Measurements from ENCODE around the gene MROH2A. TPM values are rescaled to one million over a fixed set of nuclear protein-coding genes. Genes with fewer than 3 reads are reported as not detected.

Gene MROH2A
- total RNA-seq, 3 donors from 2014 or later (not counting 1 experiment from before 2014, with no cell fraction given), result not detected

- H3K4me1 Mint-ChIP-seq, result peaks cover 18 to 24% of the 10 kb centered on the region in 2 donors
- DNase-seq (peak; percentile 45 to 68), ATAC-seq (peak in 1 of 3 donors; percentile 53)
- no peaks in the 10 kb centered on the region for H3K36me3 Mint-ChIP-seq
- no peak overlapping the region for H3K4me3 ChIP-seq (ENCODE audit: low read length)
- peaks cover 19% of the 10 kb centered on the region for H3K4me1 ChIP-seq (ENCODE audit: control insufficient read depth, insufficient read depth, low read length)
- no peak overlapping the region for H3K4me3 Mint-ChIP-seq
- no peaks in the 10 kb centered on the region for H3K27me3 ChIP-seq (ENCODE audit: control insufficient read depth, insufficient read depth, low read length)
- no peaks in the 10 kb centered on the region for H3K9me3 ChIP-seq (ENCODE audit: control insufficient read depth, insufficient read depth, low read length)
- H3K27ac Mint-ChIP-seq, result no peak overlapping the region
- WGBS (ENCODE audit: insufficient coverage), result 25% methylated on average over 9 of the region's 9 CpGs
- H3K36me3 ChIP-seq (ENCODE audit: control insufficient read depth, insufficient read depth, low read length), result no peaks in the 10 kb centered on the region
- intact Hi-C loops (cut with micrococcal nuclease), result loop anchor here (5.0 kb wide), 1 partner anchor 645 kb away; no protein-coding TSS in a partner anchor
- no peaks in the 10 kb centered on the region for H3K9me3 Mint-ChIP-seq
- TF ChIP-seq CTCF (IDR thresholded peaks at IDR 0.05), result peak; percentile 83
- no peak overlapping the region for H3K27ac ChIP-seq (ENCODE audit: low read length)
- H3K27me3 Mint-ChIP-seq (ENCODE audit: low read depth in 2 of 2), result peaks cover 0 to 7% of the 10 kb centered on the region in 2 donors
These were observed 79.5 kb downstream of the MROH2A start for GRCh38 chr2:233857511-233858141.

GRCh38 chr2:233858331-233858730 lies 80.2 kb downstream of the MROH2A start:
- H3K36me3 ChIP-seq (ENCODE audit: control insufficient read depth, insufficient read depth, low read length), result no peaks in the 10 kb centered on the region
- DNase-seq (no peak), ATAC-seq (no peak)
- H3K27me3 ChIP-seq (ENCODE audit: control insufficient read depth, insufficient read depth, low read length), result no peaks in the 10 kb centered on the region
- Mint-ChIP-seq H3K9me3 (no peaks in the 10 kb centered on the region), H3K27ac (no peak overlapping the region), H3K27me3 (ENCODE audit: low read depth in 2 of 2) (peaks cover 0 to 7% of the 10 kb centered on the region in 2 donors), H3K4me3 (no peak overlapping the region), H3K4me1 (peaks cover 13 to 23% of the 10 kb centered on the region in 2 donors), H3K36me3 (no peaks in the 10 kb centered on the region)
- peaks cover 17% of the 10 kb centered on the region for H3K4me1 ChIP-seq (ENCODE audit: control insufficient read depth, insufficient read depth, low read length)
- intact Hi-C loops (cut with micrococcal nuclease), result loop anchor here (5.0 kb wide), 1 partner anchor 644 kb away; no protein-coding TSS in a partner anchor
- H3K27ac ChIP-seq (ENCODE audit: low read length), result no peak overlapping the region
- TF ChIP-seq CTCF (IDR thresholded peaks at IDR 0.05), result no peak
- no peak overlapping the region for H3K4me3 ChIP-seq (ENCODE audit: low read length)
- no peaks in the 10 kb centered on the region for H3K9me3 ChIP-seq (ENCODE audit: control insufficient read depth, insufficient read depth, low read length)
- WGBS (ENCODE audit: insufficient coverage), result 87% methylated on average over 4 of the region's 4 CpGs

- peaks cover 0 to 7% of the 10 kb centered on the region in 2 donors for H3K27me3 Mint-ChIP-seq (ENCODE audit: low read depth in 2 of 2)
- Histone ChIP-seq H3K4me1 (ENCODE audit: control insufficient read depth, insufficient read depth, low read length) (no peaks in the 10 kb centered on the region), H3K9me3 (ENCODE audit: control insufficient read depth, insufficient read depth, low read length) (peaks cover 3% of the 10 kb centered on the region), H3K27ac (ENCODE audit: low read length) (no peak overlapping the region), H3K36me3 (ENCODE audit: control insufficient read depth, insufficient read depth, low read length) (no peaks in the 10 kb centered on the region), H3K27me3 (ENCODE audit: control insufficient read depth, insufficient read depth, low read length) (no peaks in the 10 kb centered on the region), H3K4me3 (ENCODE audit: low read length) (no peak overlapping the region)
- no peak for ATAC-seq
- H3K4me3 Mint-ChIP-seq, result no peak overlapping the region
- no peaks in the 10 kb centered on the region for H3K36me3 Mint-ChIP-seq
- peaks cover 0 to 5% of the 10 kb centered on the region in 2 donors for H3K4me1 Mint-ChIP-seq
- DNase-seq, result no peak
- intact Hi-C loops (cut with micrococcal nuclease), result no loop called here
- H3K9me3 Mint-ChIP-seq, result no peaks in the 10 kb centered on the region
- no peak overlapping the region for H3K27ac Mint-ChIP-seq
- no peak for TF ChIP-seq CTCF (IDR thresholded peaks at IDR 0.05)
- WGBS (ENCODE audit: insufficient coverage), result 83% methylated on average over 4 of the region's 4 CpGs
These were observed 84.2 kb downstream of the MROH2A start for GRCh38 chr2:233862261-233862768.
